ENCODE data around the gene SOX9. TPM values are rescaled to one million over a fixed set of nuclear protein-coding genes. Genes with fewer than 3 reads are reported as not detected.

SOX9 gene
- total and polyA plus RNA-seq, 9 of the 15 experiments (the other 6 are each of a cell fraction or from before 2014, with no cell fraction given), result 0.04 TPM; not detected in 8

- TF ChIP-seq REST (IDR thresholded peaks at IDR 0.05; ENCODE audit: borderline replicate concordance) (no peak), REST (CRISPR knock-in tag; IDR thresholded peaks at IDR 0.05; ENCODE audit: low read depth) (no peak), SP1 (CRISPR knock-in tag; IDR thresholded peaks at IDR 0.05) (no peak), IRF9 (tag; IDR thresholded peaks at IDR 0.05) (no peak)
Observed at GRCh38 chr17:72165867-72166439, 45.1 kb downstream of the SOX9 start (continued).

All from K562 (cell line).